Esophagus squamous epithelium (tissue), 4 donors: ENCODE data around the gene ARMH3.

Experiments used
- CTCF ChIP-seq, 6 experiments: fragments of 450-650 bp in 4 of 6; fragments of 200-600 bp in 2 of 6; sonication (generic) in 2 of 6; IDR thresholded peaks; one replicate each; pipeline ENCODE4 v1.5.1; 2016 to 2019; ENCODE audit warnings: antibody characterized with exemption in 6 of 6, mild to moderate bottlenecking in 4 of 6, moderate library complexity in 4 of 6
- POLR2A ChIP-seq, 4 donors: fragments of 450-650 bp; IDR thresholded peaks; one replicate each; pipeline ENCODE4 v1.6.1; 2017; ENCODE audit warnings: antibody characterized with exemption in 4 of 4, mild to moderate bottlenecking in 4 of 4, moderate library complexity in 3 of 4

- TF ChIP-seq CTCF (IDR thresholded peaks at IDR 0.05) (no peak), POLR2A (IDR thresholded peaks at IDR 0.05) (no peak)
Measured at GRCh38 chr10:101887775-101888174, 168.2 kb downstream of the ARMH3 start.
